GM10266 (cell line): ENCODE data around the gene POLA1.

Experiments
- DNase-seq: peaks from one replicate; pipeline ENCODE4 v3.0.0; 2012; ENCODE audit errors: extremely low spot score
- CTCF ChIP-seq: IDR thresholded peaks from 2 replicates; pipeline ENCODE4 v1.5.1; 2012; ENCODE audit warnings: mild to moderate bottlenecking, low read depth; ENCODE audit not compliant: control insufficient read depth, insufficient read depth; ENCODE audit errors: missing control alignments

POLA1 gene

GRCh38 chrX:24767557-24767956 lies 73.8 kb downstream of the POLA1 start:
- no peak for TF ChIP-seq CTCF
- no peak for DNase-seq

GRCh38 chrX:24768556-24768955 lies 74.8 kb downstream of the POLA1 start:
- no peak for DNase-seq
- no peak for TF ChIP-seq CTCF

- no peak for DNase-seq
- TF ChIP-seq CTCF = no peak
Observed at GRCh38 chrX:24774650-24775049, 80.9 kb downstream of the POLA1 start.

- TF ChIP-seq CTCF = no peak
- no peak for DNase-seq
Observed at GRCh38 chrX:24775891-24776290, 82.2 kb downstream of the POLA1 start.

GRCh38 chrX:24777660-24778059 lies 83.9 kb downstream of the POLA1 start:
- DNase-seq = peak; percentile 21
- no peak for TF ChIP-seq CTCF

GRCh38 chrX:24782011-24782410 lies 88.3 kb downstream of the POLA1 start:
- DNase-seq = no peak
- TF ChIP-seq CTCF = no peak

GRCh38 chrX:24789047-24789446 lies 95.3 kb downstream of the POLA1 start:
- DNase-seq = no peak
- TF ChIP-seq CTCF = no peak
